Stomach (tissue), 4 donors: Measurements from ENCODE around the gene CD200.
"Not testable (repeated sequence)": the region's sequence is repeated elsewhere in the genome, so short reads cannot be mapped to it uniquely, and the experiment has no call there.

ENCODE experiments used
- EP300 ChIP-seq: sonication (generic); formaldehyde crosslinking; IDR thresholded peaks from one replicate; pipeline ENCODE4 v1.6.1; 2017; ENCODE audit warnings: antibody characterized with exemption
- POLR2A ChIP-seq, 4 donors: fragments of 450-650 bp; IDR thresholded peaks; one replicate each; pipeline ENCODE4 v1.6.1; 2016; ENCODE audit warnings: antibody characterized with exemption in 4 of 4, control low read depth in 2 of 4, mild to moderate bottlenecking in 1 of 4, moderate library complexity in 1 of 4
- POLR2AphosphoS5 ChIP-seq, 3 donors: sonication (generic); formaldehyde crosslinking; IDR thresholded peaks; one replicate each; pipeline ENCODE4 v1.6.1; 2016; ENCODE audit warnings: antibody characterized with exemption in 3 of 3
- TF ChIP-seq, protein P1 (sequence below), 7 experiments: fragments of 450-650 bp in 4 of 7; fragments of 200-600 bp in 3 of 7; sonication (generic) in 3 of 7; IDR thresholded peaks; one replicate each; pipeline ENCODE4 v1.5.1; 2016 to 2019; ENCODE audit warnings: antibody characterized with exemption in 7 of 7, control low read depth in 2 of 7, mild to moderate bottlenecking in 1 of 7

DNA sequence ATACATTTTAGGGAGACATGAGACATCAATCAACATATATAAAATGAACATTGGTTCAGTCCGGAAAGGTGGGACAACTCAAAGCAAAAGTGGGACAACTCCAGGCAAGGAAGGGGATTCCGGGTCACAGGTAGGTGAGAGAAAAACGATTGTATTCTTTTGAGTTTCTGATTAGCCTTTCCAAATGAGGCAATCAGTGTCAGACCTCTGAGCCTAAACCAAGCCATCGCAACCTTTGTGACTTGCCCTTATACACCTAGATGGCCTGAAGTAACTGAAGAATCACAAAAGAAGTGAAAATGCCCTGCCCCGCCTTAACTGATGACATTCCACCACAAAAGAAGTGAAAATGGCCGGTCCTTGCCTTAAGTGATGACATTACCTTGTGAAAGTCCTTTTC, 66.6 kb downstream of the CD200 start:
- TF ChIP-seq, protein P1, sequence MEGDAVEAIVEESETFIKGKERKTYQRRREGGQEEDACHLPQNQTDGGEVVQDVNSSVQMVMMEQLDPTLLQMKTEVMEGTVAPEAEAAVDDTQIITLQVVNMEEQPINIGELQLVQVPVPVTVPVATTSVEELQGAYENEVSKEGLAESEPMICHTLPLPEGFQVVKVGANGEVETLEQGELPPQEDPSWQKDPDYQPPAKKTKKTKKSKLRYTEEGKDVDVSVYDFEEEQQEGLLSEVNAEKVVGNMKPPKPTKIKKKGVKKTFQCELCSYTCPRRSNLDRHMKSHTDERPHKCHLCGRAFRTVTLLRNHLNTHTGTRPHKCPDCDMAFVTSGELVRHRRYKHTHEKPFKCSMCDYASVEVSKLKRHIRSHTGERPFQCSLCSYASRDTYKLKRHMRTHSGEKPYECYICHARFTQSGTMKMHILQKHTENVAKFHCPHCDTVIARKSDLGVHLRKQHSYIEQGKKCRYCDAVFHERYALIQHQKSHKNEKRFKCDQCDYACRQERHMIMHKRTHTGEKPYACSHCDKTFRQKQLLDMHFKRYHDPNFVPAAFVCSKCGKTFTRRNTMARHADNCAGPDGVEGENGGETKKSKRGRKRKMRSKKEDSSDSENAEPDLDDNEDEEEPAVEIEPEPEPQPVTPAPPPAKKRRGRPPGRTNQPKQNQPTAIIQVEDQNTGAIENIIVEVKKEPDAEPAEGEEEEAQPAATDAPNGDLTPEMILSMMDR (IDR thresholded peaks at IDR 0.05), result not testable (repeated sequence)
- TF ChIP-seq POLR2AphosphoS5 (IDR thresholded peaks at IDR 0.05); EP300; POLR2A (IDR thresholded peaks at IDR 0.05): not testable (repeated sequence)
